Measurements from ENCODE around the gene SUGCT.
A peak's percentile ranks its signal among the peaks of the same experiment; 100 is the strongest.

Gene SUGCT

GRCh38 chr7:40418983-40419382 is 284.2 kb downstream of the SUGCT start:
- DNase-seq, result peak; percentile 43

- no peak for DNase-seq
Measured at GRCh38 chr7:40419806-40420205, 285.0 kb downstream of the SUGCT start.

GRCh38 chr7:40421433-40421832 is 286.6 kb downstream of the SUGCT start:
- no peak for DNase-seq

- no peak for DNase-seq
Measured at GRCh38 chr7:40425696-40426095, 290.9 kb downstream of the SUGCT start.

- no peak for DNase-seq
Measured at GRCh38 chr7:40428421-40428820, 293.6 kb downstream of the SUGCT start.

GRCh38 chr7:40429826-40430225 is 295.0 kb downstream of the SUGCT start:
- DNase-seq, result no peak

- DNase-seq, result no peak
Measured at GRCh38 chr7:40432046-40432445, 297.2 kb downstream of the SUGCT start.

- DNase-seq, result peak; percentile 57
Measured at GRCh38 chr7:40436710-40437109, 301.9 kb downstream of the SUGCT start.

- peak; percentile 98 for DNase-seq
Measured at GRCh38 chr7:40437498-40437897, 302.7 kb downstream of the SUGCT start.

- DNase-seq, result no peak
Measured at GRCh38 chr7:40437936-40438634, 303.3 kb downstream of the SUGCT start.

GRCh38 chr7:40439686-40440085 is 304.9 kb downstream of the SUGCT start:
- DNase-seq, result peak; percentile 59

GRCh38 chr7:40447345-40447744 is 312.5 kb downstream of the SUGCT start:
- DNase-seq, result no peak

GRCh38 chr7:40455485-40455884 is 320.7 kb downstream of the SUGCT start:
- DNase-seq, result no peak

- DNase-seq, result no peak
Measured at GRCh38 chr7:40457776-40458480, 323.1 kb downstream of the SUGCT start.

- no peak for DNase-seq
Measured at GRCh38 chr7:40463446-40463845, 328.6 kb downstream of the SUGCT start.

- peak; percentile 95 for DNase-seq
Measured at GRCh38 chr7:40468891-40469864, 334.4 kb downstream of the SUGCT start.

GRCh38 chr7:40470091-40470592 is 335.3 kb downstream of the SUGCT start:
- DNase-seq, result peak; percentile 73

GRCh38 chr7:40470817-40471216 is 336.0 kb downstream of the SUGCT start:
- DNase-seq, result peak; percentile 63

- no peak for DNase-seq
Measured at GRCh38 chr7:40471891-40472290, 337.1 kb downstream of the SUGCT start.

- no peak for DNase-seq
Measured at GRCh38 chr7:40474790-40475680, 340.2 kb downstream of the SUGCT start.

GRCh38 chr7:40475681-40475982 is 340.8 kb downstream of the SUGCT start:
- no peak for DNase-seq

- no peak for DNase-seq
Measured at GRCh38 chr7:40477094-40477493, 342.3 kb downstream of the SUGCT start.

Measured in fibroblast of upper back skin (primary cell).